GM18520 (cell line): ENCODE data around the gene TRMT1.

Experiments
- ATAC-seq: cut with Tn5 transposase; IDR thresholded peaks from one replicate; pipeline ENCODE4 v1.9.1; 2021; ENCODE audit not compliant: unreplicated experiment

The TRMT1 gene

GRCh38 chr19:13055213-13056051, 61.1 kb downstream of the TRMT1 start:
- ATAC-seq = no peak
